ENCODE results near the gene RNF169. TPM values are rescaled to one million over a fixed set of nuclear protein-coding genes. Genes with fewer than 3 reads are reported as not detected.

Gene RNF169
- total RNA-seq, 1 donor from 2014 or later: 21.2 TPM

- no peak for TF ChIP-seq CTCF (IDR thresholded peaks at IDR 0.05)
- DNase-seq (no peak), ATAC-seq (no peak)
- intact Hi-C loops (cut with DNase I): no loop called here
- no peak overlapping the region for H3K4me3 ChIP-seq
- no peaks in the 10 kb centered on the region for H3K9me3 ChIP-seq
- no peaks in the 10 kb centered on the region for H3K27me3 ChIP-seq (ENCODE audit: low read depth)
- H3K4me1 ChIP-seq: no peaks in the 10 kb centered on the region
- peaks cover 34% of the 10 kb centered on the region for H3K36me3 ChIP-seq
- H3K27ac ChIP-seq: no peak overlapping the region
These were observed 104.6 kb downstream of the RNF169 start for GRCh38 chr11:74853223-74853622.

- Histone ChIP-seq H3K36me3 (peaks cover 58% of the 10 kb centered on the region), H3K27me3 (ENCODE audit: low read depth) (no peaks in the 10 kb centered on the region), H3K9me3 (peaks cover 26% of the 10 kb centered on the region), H3K4me1 (no peaks in the 10 kb centered on the region), H3K4me3 (no peak overlapping the region), H3K27ac (no peak overlapping the region)
- no peak for DNase-seq
- ATAC-seq: no peak
- intact Hi-C loops (cut with DNase I): no loop called here
- no peak for TF ChIP-seq CTCF (IDR thresholded peaks at IDR 0.05)
These were observed 112.1 kb downstream of the RNF169 start for GRCh38 chr11:74860743-74861142.

GRCh38 chr11:74863410-74863809 lies 114.8 kb downstream of the RNF169 start:
- Histone ChIP-seq H3K36me3 (peaks cover 34% of the 10 kb centered on the region), H3K27me3 (ENCODE audit: low read depth) (no peaks in the 10 kb centered on the region), H3K4me3 (no peak overlapping the region), H3K4me1 (no peaks in the 10 kb centered on the region), H3K9me3 (peaks cover 52% of the 10 kb centered on the region), H3K27ac (no peak overlapping the region)
- TF ChIP-seq CTCF (IDR thresholded peaks at IDR 0.05): no peak
- ATAC-seq: no peak
- intact Hi-C loops (cut with DNase I): no loop called here
- DNase-seq: no peak

GRCh38 chr11:74866557-74866956 lies 117.9 kb downstream of the RNF169 start:
- H3K36me3 ChIP-seq: peaks cover 21% of the 10 kb centered on the region
- no peak overlapping the region for H3K4me3 ChIP-seq
- no peak for TF ChIP-seq CTCF (IDR thresholded peaks at IDR 0.05)
- peaks cover 71% of the 10 kb centered on the region for H3K9me3 ChIP-seq
- no peaks in the 10 kb centered on the region for H3K27me3 ChIP-seq (ENCODE audit: low read depth)
- H3K4me1 ChIP-seq: no peaks in the 10 kb centered on the region
- DNase-seq (no peak), ATAC-seq (no peak)
- intact Hi-C loops (cut with DNase I): no loop called here
- no peak overlapping the region for H3K27ac ChIP-seq

DNA sequence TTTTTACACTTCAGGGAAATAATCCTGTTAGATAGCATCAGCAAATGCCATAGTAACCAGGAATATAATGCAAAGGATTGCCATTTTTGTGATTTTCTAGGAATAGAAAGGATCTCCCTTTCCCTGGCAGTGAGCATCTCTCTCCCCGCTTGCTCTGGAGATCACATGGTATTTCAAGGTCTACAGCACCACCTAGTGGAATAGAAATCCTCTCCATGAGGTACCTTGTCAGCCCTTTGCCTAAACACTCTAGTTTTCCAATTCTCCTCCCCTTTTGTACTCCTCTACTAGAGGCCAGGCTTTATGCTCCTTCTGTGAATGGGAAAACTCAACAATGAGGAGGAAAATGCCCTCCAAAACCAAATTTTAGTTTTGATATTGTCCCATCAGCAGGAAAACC lies 121.8 kb downstream of the RNF169 start:
- H3K27me3 ChIP-seq (ENCODE audit: low read depth): no peaks in the 10 kb centered on the region
- ATAC-seq (peak; percentile 65 to 89), DNase-seq (no peak)
- no peaks in the 10 kb centered on the region for H3K4me1 ChIP-seq
- no peak overlapping the region for H3K4me3 ChIP-seq
- peak; percentile 35 for TF ChIP-seq CTCF (IDR thresholded peaks at IDR 0.05)
- intact Hi-C loops (cut with DNase I): no loop called here
- no peak overlapping the region for H3K27ac ChIP-seq
- H3K36me3 ChIP-seq: peaks cover 9% of the 10 kb centered on the region
- peaks cover 85% of the 10 kb centered on the region for H3K9me3 ChIP-seq

DNA sequence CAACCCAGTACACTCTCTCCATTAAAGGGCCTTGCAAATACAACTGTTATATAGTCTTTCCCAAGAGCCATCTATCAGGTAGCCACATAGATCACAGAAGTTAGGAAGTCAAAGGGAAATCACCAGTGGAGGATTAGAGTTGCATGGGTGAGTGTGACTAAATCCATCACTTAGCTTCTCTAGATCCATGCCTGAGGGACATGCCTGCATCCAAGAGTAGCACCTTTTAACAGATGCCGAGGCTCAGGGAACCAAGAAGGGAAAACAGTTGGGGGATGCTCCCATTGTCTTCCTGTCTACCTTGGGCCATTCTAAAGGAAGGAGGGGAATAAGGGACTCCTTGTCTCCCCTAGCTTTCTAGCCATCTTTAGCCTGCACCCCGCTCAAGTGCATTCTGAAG lies 122.4 kb downstream of the RNF169 start:
- H3K9me3 ChIP-seq: peaks cover 79% of the 10 kb centered on the region
- no peaks in the 10 kb centered on the region for H3K27me3 ChIP-seq (ENCODE audit: low read depth)
- TF ChIP-seq CTCF (IDR thresholded peaks at IDR 0.05): no peak
- no peak for DNase-seq
- peaks cover 9% of the 10 kb centered on the region for H3K36me3 ChIP-seq
- no peak for ATAC-seq
- no peaks in the 10 kb centered on the region for H3K4me1 ChIP-seq
- intact Hi-C loops (cut with DNase I): no loop called here
- no peak overlapping the region for H3K27ac ChIP-seq
- no peak overlapping the region for H3K4me3 ChIP-seq
